Rectal smooth muscle tissue (tissue), 1 donor: Measurements from ENCODE around the gene LRRC59.
"Not testable (repeated sequence)": the region's sequence is repeated elsewhere in the genome, so short reads cannot be mapped to it uniquely, and the experiment has no call there.

ENCODE experiments used
- H3K27ac ChIP-seq: one replicate; pipeline ENCODE4 v1.7.0; 2013; ENCODE audit warnings: low read depth, low read length, inconsistent platforms
- H3K27me3 ChIP-seq: one replicate; pipeline ENCODE4 v1.7.0; 2013; ENCODE audit warnings: low read length; ENCODE audit not compliant: control insufficient read depth, insufficient read depth
- H3K36me3 ChIP-seq: one replicate; pipeline ENCODE4 v1.7.0; 2013; ENCODE audit warnings: low read length; ENCODE audit not compliant: control insufficient read depth, insufficient read depth
- H3K4me1 ChIP-seq: one replicate; pipeline ENCODE4 v1.7.0; 2013; ENCODE audit warnings: low read length; ENCODE audit not compliant: control insufficient read depth, insufficient read depth
- H3K4me3 ChIP-seq: one replicate; pipeline ENCODE4 v1.7.0; 2013; ENCODE audit warnings: low read length
- H3K9ac ChIP-seq: one replicate; pipeline ENCODE4 v1.7.0; 2013; ENCODE audit warnings: low read length

Gene LRRC59

GRCh38 chr17:50344731-50345365 lies 52.5 kb downstream of the LRRC59 start:
- Histone ChIP-seq H3K27ac (no peak overlapping the region), H3K4me1 (peaks cover 13% of the 10 kb centered on the region), H3K36me3 (no peaks in the 10 kb centered on the region), H3K4me3 (peak overlapping the region; percentile 84), H3K9ac (no peak overlapping the region), H3K27me3 (no peaks in the 10 kb centered on the region)

DNA sequence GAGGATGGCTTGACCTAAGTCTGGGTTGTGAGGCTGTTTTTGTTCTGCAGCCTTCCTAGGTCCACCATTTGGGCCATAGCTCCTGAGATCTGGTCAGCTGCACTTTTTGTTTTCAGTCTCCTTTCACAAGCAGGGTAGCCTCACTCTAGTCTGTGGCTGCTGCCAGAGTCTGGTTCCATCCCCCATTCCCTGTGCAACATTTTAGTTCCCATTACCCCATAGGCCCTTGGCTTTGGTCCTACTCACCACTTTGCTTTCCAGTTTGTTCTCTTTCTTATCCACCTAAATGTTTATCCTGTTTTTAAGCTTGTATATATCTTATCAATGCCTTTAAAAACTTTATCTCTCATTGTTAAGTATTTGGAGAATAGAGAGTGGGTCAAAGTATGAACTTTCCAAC lies 57.9 kb downstream of the LRRC59 start:
- Histone ChIP-seq H3K9ac (no peak overlapping the region), H3K4me1 (no peaks in the 10 kb centered on the region), H3K4me3 (no peak overlapping the region), H3K27me3 (no peaks in the 10 kb centered on the region), H3K36me3 (no peaks in the 10 kb centered on the region), H3K27ac (no peak overlapping the region)

GRCh38 chr17:50338645-50339044 lies 58.7 kb downstream of the LRRC59 start:
- no peaks in the 10 kb centered on the region for H3K27me3 ChIP-seq
- no peak overlapping the region for H3K27ac ChIP-seq
- no peaks in the 10 kb centered on the region for H3K36me3 ChIP-seq
- H3K4me1 ChIP-seq = no peaks in the 10 kb centered on the region
- H3K9ac ChIP-seq = no peak overlapping the region
- H3K4me3 ChIP-seq = no peak overlapping the region

DNA sequence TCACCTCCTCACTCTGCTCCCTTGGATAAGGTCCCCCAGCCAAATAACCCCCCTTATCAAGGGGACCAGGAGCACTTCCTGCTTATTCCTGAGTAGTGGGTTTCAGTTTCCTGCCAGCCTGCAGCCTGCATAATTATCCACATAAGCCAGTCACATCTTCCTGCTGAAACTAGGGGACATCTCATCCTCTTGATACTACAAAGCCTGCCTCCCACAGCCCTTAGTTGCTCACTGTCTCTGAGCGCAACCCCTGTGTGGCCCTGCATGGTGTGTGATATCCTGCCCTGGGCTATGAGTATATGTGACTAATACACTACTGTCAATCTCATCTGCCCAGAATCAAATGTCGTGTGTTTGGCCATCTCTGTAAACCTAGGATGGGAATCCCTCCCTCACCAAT lies 59.4 kb downstream of the LRRC59 start:
- no peaks in the 10 kb centered on the region for H3K4me1 ChIP-seq
- H3K27me3 ChIP-seq = no peaks in the 10 kb centered on the region
- no peak overlapping the region for H3K4me3 ChIP-seq
- no peaks in the 10 kb centered on the region for H3K36me3 ChIP-seq
- no peak overlapping the region for H3K27ac ChIP-seq
- no peak overlapping the region for H3K9ac ChIP-seq

- not testable (repeated sequence) for H3K4me1 ChIP-seq, H3K27me3 ChIP-seq, H3K36me3 ChIP-seq, H3K27ac ChIP-seq, H3K9ac ChIP-seq, H3K4me3 ChIP-seq
Measured at GRCh38 chr17:50333291-50334057, 63.8 kb downstream of the LRRC59 start.

- Histone ChIP-seq H3K9ac (no peak overlapping the region), H3K36me3 (no peaks in the 10 kb centered on the region), H3K27me3 (no peaks in the 10 kb centered on the region), H3K4me3 (no peak overlapping the region), H3K27ac (no peak overlapping the region), H3K4me1 (no peaks in the 10 kb centered on the region)
Measured at GRCh38 chr17:50332196-50332595, 65.1 kb downstream of the LRRC59 start.
